ENCODE results near the gene TPM3. TPM values are rescaled to one million over a fixed set of nuclear protein-coding genes. Genes with fewer than 3 reads are reported as not detected.

TPM3 gene
- total RNA-seq, 1 donor from 2014 or later: 279 TPM

DNA sequence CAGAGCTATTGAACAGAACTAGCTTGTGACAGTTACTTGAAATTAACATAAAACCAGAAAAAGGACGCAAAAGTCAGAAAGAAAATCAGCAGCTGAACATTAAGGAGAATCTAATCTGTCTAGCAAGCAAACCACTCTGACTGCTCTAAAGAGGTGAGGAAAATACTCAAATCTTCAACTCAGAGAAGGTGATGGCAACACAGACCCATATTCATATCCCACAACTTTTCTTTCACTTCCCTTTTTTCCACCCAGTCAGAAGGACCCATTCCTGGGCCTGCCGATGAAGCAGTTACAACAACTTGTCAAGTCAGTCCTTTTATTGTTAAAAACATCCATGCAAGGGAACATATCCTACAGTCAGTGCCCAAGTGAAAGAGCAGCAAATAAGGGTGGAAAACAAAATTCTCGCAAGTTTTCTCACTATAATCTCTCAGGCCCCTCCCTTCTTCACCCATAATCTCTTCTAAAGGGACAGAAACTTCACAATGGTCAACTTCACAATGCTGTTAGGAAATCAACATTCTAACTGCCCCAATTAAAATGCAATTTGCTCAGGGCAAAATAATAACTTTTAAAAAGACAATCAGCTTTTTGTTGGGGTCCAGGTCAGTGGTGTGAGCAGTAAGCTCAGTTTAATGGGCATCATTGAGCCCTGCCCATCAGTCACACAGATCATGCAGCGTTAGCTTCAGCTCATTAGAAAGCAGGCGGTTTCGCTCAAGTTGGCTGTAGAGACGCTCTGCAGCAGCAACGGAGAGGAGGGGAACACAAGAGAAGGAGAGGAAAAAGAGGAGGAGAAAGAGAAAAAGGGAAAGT, 33.4 kb downstream of the TPM3 start:
- TF ChIP-seq, protein P1, sequence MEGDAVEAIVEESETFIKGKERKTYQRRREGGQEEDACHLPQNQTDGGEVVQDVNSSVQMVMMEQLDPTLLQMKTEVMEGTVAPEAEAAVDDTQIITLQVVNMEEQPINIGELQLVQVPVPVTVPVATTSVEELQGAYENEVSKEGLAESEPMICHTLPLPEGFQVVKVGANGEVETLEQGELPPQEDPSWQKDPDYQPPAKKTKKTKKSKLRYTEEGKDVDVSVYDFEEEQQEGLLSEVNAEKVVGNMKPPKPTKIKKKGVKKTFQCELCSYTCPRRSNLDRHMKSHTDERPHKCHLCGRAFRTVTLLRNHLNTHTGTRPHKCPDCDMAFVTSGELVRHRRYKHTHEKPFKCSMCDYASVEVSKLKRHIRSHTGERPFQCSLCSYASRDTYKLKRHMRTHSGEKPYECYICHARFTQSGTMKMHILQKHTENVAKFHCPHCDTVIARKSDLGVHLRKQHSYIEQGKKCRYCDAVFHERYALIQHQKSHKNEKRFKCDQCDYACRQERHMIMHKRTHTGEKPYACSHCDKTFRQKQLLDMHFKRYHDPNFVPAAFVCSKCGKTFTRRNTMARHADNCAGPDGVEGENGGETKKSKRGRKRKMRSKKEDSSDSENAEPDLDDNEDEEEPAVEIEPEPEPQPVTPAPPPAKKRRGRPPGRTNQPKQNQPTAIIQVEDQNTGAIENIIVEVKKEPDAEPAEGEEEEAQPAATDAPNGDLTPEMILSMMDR (IDR thresholded peaks at IDR 0.05; ENCODE audit: insufficient read depth, low read length, severe bottlenecking): no peak
- Histone ChIP-seq H3K4me3 (ENCODE audit: low read depth, low read length) (no peak overlapping the region), H3K36me3 (ENCODE audit: control insufficient read depth, insufficient read depth, low read length) (peaks cover 13% of the 10 kb centered on the region), H3K27me3 (ENCODE audit: control insufficient read depth, insufficient read depth, low read length) (no peaks in the 10 kb centered on the region)
- no peak for FAIRE-seq
- DNase-seq (ENCODE audit: low read depth): no peak

DNA sequence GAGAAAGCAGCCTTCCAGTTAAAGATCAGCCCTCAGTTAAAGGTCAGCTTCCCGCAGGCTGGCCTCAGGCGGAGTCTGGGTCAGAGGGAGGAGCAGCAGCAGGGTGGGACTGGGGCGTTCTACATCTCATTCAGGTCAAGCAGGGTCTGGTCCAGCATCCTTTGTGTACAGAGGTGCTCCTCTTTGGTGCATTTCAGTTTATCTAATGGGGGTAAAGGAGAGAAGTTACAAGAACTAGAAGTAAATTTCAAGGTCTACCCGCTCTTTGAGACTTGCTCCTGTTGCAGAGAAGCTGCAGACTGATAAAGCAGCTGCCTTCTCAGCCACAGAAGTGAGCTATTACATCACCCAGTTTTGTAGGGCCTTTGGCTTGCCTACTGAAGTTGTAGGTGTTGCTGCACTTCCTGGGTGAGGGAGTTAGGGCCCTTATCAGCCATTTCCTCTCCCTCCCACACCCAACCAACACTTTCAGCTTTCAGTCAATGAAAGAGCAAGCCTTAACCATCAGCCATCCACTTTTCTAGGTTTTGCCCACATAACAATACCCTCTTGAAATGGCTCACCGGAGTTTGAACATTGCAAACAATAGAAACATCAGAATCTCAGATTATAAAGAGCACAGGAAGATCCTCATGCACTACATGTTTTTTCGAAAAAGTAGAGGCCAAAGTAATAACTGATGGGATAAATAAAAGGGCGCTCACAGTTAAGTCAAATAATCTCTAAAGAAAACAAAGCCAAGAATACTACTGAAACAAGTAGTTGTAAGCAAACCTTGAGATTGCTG, 34.2 kb downstream of the TPM3 start:
- DNase-seq (ENCODE audit: low read depth): peak; percentile 29
- H3K27me3 ChIP-seq (ENCODE audit: control insufficient read depth, insufficient read depth, low read length): no peaks in the 10 kb centered on the region
- no peak for FAIRE-seq
- H3K4me3 ChIP-seq (ENCODE audit: low read depth, low read length): no peak overlapping the region
- TF ChIP-seq, protein P1 (IDR thresholded peaks at IDR 0.05; ENCODE audit: insufficient read depth, low read length, severe bottlenecking): no peak
- H3K36me3 ChIP-seq (ENCODE audit: control insufficient read depth, insufficient read depth, low read length): peaks cover 13% of the 10 kb centered on the region

DNA sequence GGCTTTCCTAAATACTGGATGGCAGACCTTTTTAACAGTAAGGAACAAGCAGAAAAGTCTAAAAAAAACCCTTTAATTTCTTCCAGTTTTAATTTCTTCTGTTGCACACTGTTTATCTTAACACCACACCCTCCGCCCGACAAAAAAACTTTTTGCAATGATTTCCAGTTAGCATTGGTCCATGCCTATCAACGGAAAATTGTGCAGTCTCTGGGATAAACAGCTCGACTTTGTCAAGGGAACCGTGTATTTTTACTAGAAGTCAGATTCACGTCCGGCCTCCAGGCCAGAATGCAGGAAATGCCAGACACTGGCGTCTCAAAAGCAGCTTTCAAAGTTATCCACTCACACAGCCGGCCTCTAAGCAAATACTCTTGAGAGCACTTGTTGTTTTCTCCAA, 36.6 kb downstream of the TPM3 start:
- no peak for FAIRE-seq
- H3K4me3 ChIP-seq (ENCODE audit: low read depth, low read length): no peak overlapping the region
- no peaks in the 10 kb centered on the region for H3K27me3 ChIP-seq (ENCODE audit: control insufficient read depth, insufficient read depth, low read length)
- H3K36me3 ChIP-seq (ENCODE audit: control insufficient read depth, insufficient read depth, low read length): peaks cover 7% of the 10 kb centered on the region
- DNase-seq (ENCODE audit: low read depth): peak; percentile 17
- TF ChIP-seq, protein P1 (IDR thresholded peaks at IDR 0.05; ENCODE audit: insufficient read depth, low read length, severe bottlenecking): no peak

DNA sequence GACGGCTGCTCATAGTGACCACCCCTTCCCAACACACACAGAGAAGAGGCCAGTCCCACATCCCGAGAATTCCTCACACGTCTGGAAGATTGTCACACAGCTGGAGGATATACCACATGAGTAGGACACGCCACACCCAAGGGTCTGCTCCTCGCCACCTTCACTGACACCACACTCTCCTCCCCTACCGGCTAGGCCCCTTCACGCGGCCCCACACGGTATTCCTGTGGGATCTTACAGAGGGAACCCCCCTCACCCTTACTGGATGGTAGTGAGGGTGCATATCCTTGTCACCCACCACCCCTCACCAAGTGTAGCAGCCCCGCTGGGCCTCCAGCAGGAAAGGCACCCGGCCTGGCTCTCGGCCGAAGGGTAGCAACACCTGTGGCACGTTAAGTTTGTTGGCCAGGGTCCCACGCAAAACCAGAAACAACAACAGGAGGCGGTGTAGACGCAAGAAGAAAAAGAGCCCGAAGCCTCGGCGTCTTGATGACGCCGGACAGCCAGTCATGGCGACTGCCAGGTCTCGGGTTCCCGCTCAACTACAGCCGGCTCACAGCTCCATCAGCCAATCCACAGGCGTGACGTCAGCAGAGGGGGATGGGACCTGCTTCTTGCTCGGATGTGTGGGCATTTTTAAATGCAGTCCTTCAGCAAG, 37.2 kb downstream of the TPM3 start, which contains the start of gene NUP210L:
Gene NUP210L (minus strand): TSS at position 540 of the 658 bp plus-strand sequence.
- DNase-seq (ENCODE audit: low read depth): peak; percentile 76
- FAIRE-seq: no peak
- Histone ChIP-seq H3K4me3 (ENCODE audit: low read depth, low read length) (peak within 1 kb of the TSS; percentile 34), H3K27me3 (ENCODE audit: control insufficient read depth, insufficient read depth, low read length) (no peaks in the 10 kb centered on the region), H3K36me3 (ENCODE audit: control insufficient read depth, insufficient read depth, low read length) (peaks cover 6% of the 10 kb centered on the region)
- TF ChIP-seq, protein P1 (IDR thresholded peaks at IDR 0.05; ENCODE audit: insufficient read depth, low read length, severe bottlenecking): no peak

DNA sequence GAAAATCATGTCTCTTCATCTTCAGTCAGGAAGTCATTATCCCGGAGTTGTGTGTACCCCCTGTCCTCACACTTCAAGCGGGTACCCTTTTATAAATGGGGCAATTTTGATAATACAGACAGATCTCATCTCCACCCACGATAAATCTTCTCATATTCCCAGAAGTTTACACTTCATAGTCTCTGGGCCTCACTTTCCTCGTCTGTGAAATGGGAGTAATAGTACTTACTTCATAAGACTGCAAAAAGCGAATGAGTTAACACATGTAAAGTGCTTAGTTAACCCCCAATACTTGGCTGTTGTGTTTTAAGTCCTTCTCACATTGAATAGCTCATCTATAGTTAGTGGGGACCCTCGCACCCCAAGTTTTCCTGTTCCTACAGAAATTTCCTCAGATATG, 37.8 kb downstream of the TPM3 start:
- H3K27me3 ChIP-seq (ENCODE audit: control insufficient read depth, insufficient read depth, low read length): no peaks in the 10 kb centered on the region
- no peak for FAIRE-seq
- TF ChIP-seq, protein P1 (IDR thresholded peaks at IDR 0.05; ENCODE audit: insufficient read depth, low read length, severe bottlenecking): no peak

More for the DNA sequence above, 37.8 kb downstream of the TPM3 start:
- Histone ChIP-seq H3K4me3 (ENCODE audit: low read depth, low read length) (no peak overlapping the region), H3K36me3 (ENCODE audit: control insufficient read depth, insufficient read depth, low read length) (peaks cover 5% of the 10 kb centered on the region)
- no peak for DNase-seq (ENCODE audit: low read depth)
